ENCODE results near the gene NUFIP2.
"Not testable (repeated sequence)": the region's sequence is repeated elsewhere in the genome, so short reads cannot be mapped to it uniquely, and the experiment has no call there.

GRCh38 chr17:29234972-29235371 lies 59.0 kb downstream of the NUFIP2 start:
- not testable (repeated sequence) for TF ChIP-seq TAF1 (IDR thresholded peaks at IDR 0.05; ENCODE audit: borderline replicate concordance, low read depth, low read length); POLR2A (IDR thresholded peaks at IDR 0.05; ENCODE audit: low read depth, low read length); TCF12 (IDR thresholded peaks at IDR 0.05; ENCODE audit: low read depth, low read length)
